Measurements from ENCODE around the gene MTCL1. TPM values are rescaled to one million over a fixed set of nuclear protein-coding genes. Genes with fewer than 3 reads are reported as not detected.

The MTCL1 gene
- total and polyA plus RNA-seq, 2 of the 8 experiments (the other 6 are each of a cell fraction or from before 2014, with no cell fraction given) = 16.6 to 60.8 TPM

DNA sequence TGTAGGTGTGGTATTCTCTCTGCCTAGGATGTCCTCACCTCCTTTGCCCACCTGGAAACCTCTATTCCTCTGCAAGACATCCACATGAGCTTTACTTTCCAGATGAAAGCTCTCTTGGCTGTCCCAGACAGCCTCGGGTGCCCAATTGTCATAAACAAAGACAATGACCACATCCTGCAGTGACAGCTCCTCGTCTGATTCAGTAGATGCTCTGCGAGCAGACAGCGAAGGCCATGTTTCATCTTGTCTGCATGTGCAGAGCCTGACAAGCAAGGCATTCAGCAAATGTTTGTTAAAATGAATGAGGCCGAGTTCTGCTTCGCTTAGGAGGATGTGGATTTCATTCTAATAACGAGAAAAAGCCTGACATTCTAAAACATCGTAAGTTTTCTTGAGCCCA, 150.9 kb downstream of the MTCL1 start:
- no peak overlapping the region for H3K4ac ChIP-seq (replicated peaks; ENCODE audit: insufficient read length, low read depth, low read length)
- no peak overlapping the region for H4K91ac ChIP-seq (replicated peaks; ENCODE audit: insufficient read length, low read length)
- no peak overlapping the region for H3K4me2 ChIP-seq (ENCODE audit: insufficient read depth in 1 of 2, low read depth in 2 of 2, low read length in 2 of 2)
- no peak overlapping the region for H2AK5ac ChIP-seq (ENCODE audit: low read depth, low read length)
- no peaks in the 10 kb centered on the region for H3K36me3 ChIP-seq (ENCODE audit: control insufficient read depth in 2 of 4, insufficient read depth in 4 of 4, low read length in 3 of 4)
- H3K23ac ChIP-seq (ENCODE audit: insufficient read length) = no peak overlapping the region
- H3K56ac ChIP-seq (replicated peaks; ENCODE audit: insufficient read length, low read depth, low read length) = no peak overlapping the region
- H3K79me2 ChIP-seq (ENCODE audit: control insufficient read depth in 1 of 2, insufficient read depth in 2 of 2, low read length in 2 of 2) = no peaks in the 10 kb centered on the region
- ChIA-PET POLR2A (ENCODE audit: partially characterized antibody) (interaction anchor here (1.2 kb wide), 1 partner anchor 31 kb away, joined by 3 read pairs; no protein-coding TSS in a partner anchor), CTCF (ENCODE audit: partially characterized antibody) (interaction anchor here (0.8 to 1.0 kb wide), 2 partner anchors 9 to 30 kb away, joined by 3 read pairs; no protein-coding TSS in a partner anchor)
- no peak overlapping the region for H2BK20ac ChIP-seq (ENCODE audit: low read length)
- no peak overlapping the region for H2BK5ac ChIP-seq (ENCODE audit: low read depth, low read length)
- H3K9me3 ChIP-seq (ENCODE audit: insufficient read depth in 2 of 2, low read depth in 1 of 2, low read length in 1 of 2) = no peaks in the 10 kb centered on the region
- H3K79me1 ChIP-seq (ENCODE audit: low read depth, low read length) = no peaks in the 10 kb centered on the region
- H2BK12ac ChIP-seq (ENCODE audit: low read depth, low read length) = no peak overlapping the region
- no peak for DNase-seq (ENCODE audit: low read depth in 1 of 2, low spot score in 2 of 2)
- H2BK120ac ChIP-seq (replicated peaks; ENCODE audit: low read depth, low read length) = no peak overlapping the region
- no peak overlapping the region for H3K14ac ChIP-seq (ENCODE audit: insufficient read length)
- no peak overlapping the region for H3K18ac ChIP-seq (ENCODE audit: extremely low read depth, low read length)
- H3K4me1 ChIP-seq (replicated peaks in 1 of 4; ENCODE audit: control insufficient read depth in 3 of 4, insufficient read depth in 4 of 4, low read length in 3 of 4) = no peaks in the 10 kb centered on the region; a peak in 3 of 7 replicates
- 93% methylated on average over 8 of the region's 8 CpGs; no CpG with 5 or more reads in 1 of the 2 experiments for WGBS, 2 experiments (ENCODE audit: extremely low coverage in 1 of 2, insufficient coverage in 1 of 2, insufficient read length in 1 of 2, insufficient replicate concordance in 2 of 2, low coverage in 1 of 2, low lambda C conversion rate in 2 of 2, missing lambda C conversion rate in 1 of 2)
- 0 out of 2 replicates have a peak overlapping the region, but pooled peaks have one; percentile 47 for H2AFZ ChIP-seq (ENCODE audit: low read length)
- no peak overlapping the region for H2BK15ac ChIP-seq (ENCODE audit: low read length)
- no peak overlapping the region for H4K5ac ChIP-seq (ENCODE audit: insufficient read length, low read depth, low read length)
- no peak overlapping the region for H4K8ac ChIP-seq (ENCODE audit: extremely low read depth, insufficient read depth, low read length)
- no peaks in the 10 kb centered on the region for H3K27me3 ChIP-seq (replicated peaks in 1 of 4; ENCODE audit: control insufficient read depth in 3 of 4, extremely low read depth in 1 of 4, insufficient read depth in 3 of 4, low read length in 3 of 4)
- no peak overlapping the region for H3K27ac ChIP-seq (ENCODE audit: low read depth, low read length)
- FAIRE-seq = no peak
- no peaks in the 10 kb centered on the region for H3K23me2 ChIP-seq (ENCODE audit: low read depth, low read length)
- H3K4me3 ChIP-seq (ENCODE audit: extremely low read depth in 1 of 4, insufficient read depth in 2 of 4, low read depth in 3 of 4, low read length in 4 of 4) = no peak overlapping the region
- no peaks in the 10 kb centered on the region for H4K20me1 ChIP-seq (replicated peaks in 1 of 2; ENCODE audit: control insufficient read depth in 1 of 2, insufficient read depth in 2 of 2, low read length in 2 of 2)
- H3K9ac ChIP-seq (replicated peaks in 1 of 4; ENCODE audit: extremely low read depth in 1 of 4, low read depth in 3 of 4, low read length in 3 of 4) = no peak overlapping the region
- TF ChIP-seq JUN (IDR thresholded peaks at IDR 0.05; ENCODE audit: low read depth, low read length) (no peak), RXRA (IDR thresholded peaks at IDR 0.05; ENCODE audit: insufficient read depth, low read depth, low read length) (no peak), RBBP5 (IDR thresholded peaks at IDR 0.05; ENCODE audit: borderline replicate concordance, low read depth, low read length) (no peak), MAFK (IDR thresholded peaks at IDR 0.05; ENCODE audit: low read depth, low read length) (no peak), CREB1 (IDR thresholded peaks at IDR 0.05) (no peak), CHD2 (IDR thresholded peaks at IDR 0.05; ENCODE audit: low read length) (no peak), EP300 (IDR thresholded peaks at IDR 0.05; ENCODE audit: borderline replicate concordance in 1 of 2, low read depth in 2 of 2, low read length in 2 of 2) (no peak), SP2 (IDR thresholded peaks at IDR 0.05; ENCODE audit: low read length) (no peak), KDM4A (IDR thresholded peaks at IDR 0.05; ENCODE audit: low read depth, low read length, severe bottlenecking) (no peak), CHD1 (IDR thresholded peaks at IDR 0.05; ENCODE audit: low read depth, low read length) (no peak), BACH1 (IDR thresholded peaks at IDR 0.05; ENCODE audit: low read length) (no peak), ASH2L (IDR thresholded peaks at IDR 0.05; ENCODE audit: low read length) (no peak)
